22Rv1 (cell line): ENCODE data around the gene VSIR.

Source experiments
- CTCF ChIP-seq: fragments of 450-650 bp; IDR thresholded peaks from 2 replicates; pipeline ENCODE4 v1.5.1; 2017; ENCODE audit warnings: mild to moderate bottlenecking
- ZFX ChIP-seq: fragments of 450-650 bp; IDR thresholded peaks from 2 replicates; pipeline ENCODE4 v1.6.1; 2017; ENCODE audit warnings: antibody characterized with exemption, borderline replicate concordance

GRCh38 chr10:71790749-71791440 lies 17.6 kb upstream of the VSIR start:
- no peak for TF ChIP-seq CTCF
- TF ChIP-seq ZFX = no peak
